Tracheal epithelial cell (primary cell): ENCODE data around the gene TMEM200C. TPM values are rescaled to one million over a fixed set of nuclear protein-coding genes. Genes with fewer than 3 reads are reported as not detected.

Experiments
- total RNA-seq: library from RNA; depleted of rRNA; stranded (reverse); fragments of >200 nt; gene quantifications from 2 replicates; pipeline ENCODE4 v1.2.1, GENCODE V29; 2014

The TMEM200C gene
- total RNA-seq = under 0.01 TPM in 1 of 2 replicates, not detected in the other

DNA sequence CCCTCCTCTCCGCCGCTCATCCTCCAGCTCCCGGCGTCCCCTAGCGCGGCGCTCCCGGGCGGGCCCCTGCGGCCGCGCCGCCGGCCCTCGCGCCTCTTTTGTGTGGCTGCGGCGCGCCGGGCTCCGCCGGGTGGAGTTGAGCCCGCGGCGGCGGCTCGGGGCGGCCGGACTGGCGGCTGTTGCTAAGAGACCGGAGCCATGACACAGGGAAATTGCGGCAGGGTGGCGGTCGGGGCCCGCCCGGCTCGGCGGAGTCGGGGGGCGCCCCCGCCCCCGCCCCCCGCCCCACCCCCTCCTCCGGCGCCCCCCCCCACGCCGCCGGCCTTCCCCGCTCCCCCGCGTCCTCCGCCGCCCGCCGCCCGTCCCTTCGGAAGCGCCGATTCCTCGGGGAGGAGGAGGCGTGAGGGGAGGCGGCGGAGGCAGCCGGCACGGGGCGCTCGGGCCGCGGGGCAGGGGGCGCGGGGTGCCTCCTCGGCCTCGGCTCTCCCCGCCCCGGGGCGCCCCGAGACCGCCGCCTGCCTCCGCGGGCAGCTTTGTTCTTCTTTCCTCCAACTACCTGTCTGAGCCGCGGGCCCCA is at the start of gene TMEM200C:
Gene TMEM200C, minus strand, starts transcription at position 224 of the 577 bp plus-strand sequence. CDS start 3,459 bp downstream, outside the sequence.

